ENCODE results near the gene NEK8.

The NEK8 gene

GRCh38 chr17:28758411-28759121 is 30.0 kb downstream of the NEK8 start:
- H3K9ac ChIP-seq (ENCODE audit: low read length) = no peak overlapping the region
- no peaks in the 10 kb centered on the region for H3K27me3 ChIP-seq (ENCODE audit: low read length)
- H2AFZ ChIP-seq (ENCODE audit: low read depth, low read length, severe bottlenecking) = no peak overlapping the region
- H3K36me3 ChIP-seq (ENCODE audit: low read length) = no peaks in the 10 kb centered on the region
- H3K79me2 ChIP-seq (ENCODE audit: insufficient read depth, low read length) = 0 out of 2 replicates have a peak, but pooled peaks cover 5% of the 10 kb centered on the region
- H3K4me2 ChIP-seq (ENCODE audit: low read depth, low read length, poor library complexity, severe bottlenecking) = no peak overlapping the region
- H3K4me3 ChIP-seq (ENCODE audit: insufficient read depth, low read length, poor library complexity, severe bottlenecking) = no peak overlapping the region
- H3K27ac ChIP-seq (ENCODE audit: low read depth, low read length) = no peak overlapping the region
- H3K9me3 ChIP-seq (ENCODE audit: insufficient read depth, low read length) = no peaks in the 10 kb centered on the region
- no peaks in the 10 kb centered on the region for H3K9me2 ChIP-seq (replicated peaks; ENCODE audit: insufficient read depth, low read length)
- H4K20me1 ChIP-seq (ENCODE audit: low read depth, low read length) = no peaks in the 10 kb centered on the region
- TF ChIP-seq CTCF (IDR thresholded peaks at IDR 0.05; ENCODE audit: insufficient read depth, low read length, poor library complexity, severe bottlenecking) (no peak), EZH2phosphoT487 (conservative IDR thresholded peaks at IDR 0.05; ENCODE audit: low read length) (no peak)
- peaks cover 12% of the 10 kb centered on the region for H3F3A ChIP-seq (ENCODE audit: insufficient read depth)

- TF ChIP-seq CTCF (IDR thresholded peaks at IDR 0.05; ENCODE audit: insufficient read depth, low read length, poor library complexity, severe bottlenecking) (no peak), EZH2phosphoT487 (conservative IDR thresholded peaks at IDR 0.05; ENCODE audit: low read length) (no peak)
- 0 out of 2 replicates have a peak, but pooled peaks cover 5% of the 10 kb centered on the region for H3K79me2 ChIP-seq (ENCODE audit: insufficient read depth, low read length)
- H3K27me3 ChIP-seq (ENCODE audit: low read length) = no peaks in the 10 kb centered on the region
- no peak overlapping the region for H2AFZ ChIP-seq (ENCODE audit: low read depth, low read length, severe bottlenecking)
- H3K9me2 ChIP-seq (replicated peaks; ENCODE audit: insufficient read depth, low read length) = no peaks in the 10 kb centered on the region
- H3K4me3 ChIP-seq (ENCODE audit: insufficient read depth, low read length, poor library complexity, severe bottlenecking) = no peak overlapping the region
- no peak overlapping the region for H3K27ac ChIP-seq (ENCODE audit: low read depth, low read length)
- H3K4me2 ChIP-seq (ENCODE audit: low read depth, low read length, poor library complexity, severe bottlenecking) = no peak overlapping the region
- no peaks in the 10 kb centered on the region for H3K9me3 ChIP-seq (ENCODE audit: insufficient read depth, low read length)
- H3K36me3 ChIP-seq (ENCODE audit: low read length) = no peaks in the 10 kb centered on the region
- H3F3A ChIP-seq (ENCODE audit: insufficient read depth) = peaks cover 12% of the 10 kb centered on the region
- no peak overlapping the region for H3K9ac ChIP-seq (ENCODE audit: low read length)
- H4K20me1 ChIP-seq (ENCODE audit: low read depth, low read length) = no peaks in the 10 kb centered on the region
Observed at GRCh38 chr17:28759256-28759865, 30.8 kb downstream of the NEK8 start.

- Histone ChIP-seq H3K79me2 (ENCODE audit: insufficient read depth, low read length) (0 out of 2 replicates have a peak, but pooled peaks cover 5% of the 10 kb centered on the region), H4K20me1 (ENCODE audit: low read depth, low read length) (no peaks in the 10 kb centered on the region), H3F3A (ENCODE audit: insufficient read depth) (peaks cover 23% of the 10 kb centered on the region), H3K9ac (ENCODE audit: low read length) (no peak overlapping the region), H3K36me3 (ENCODE audit: low read length) (no peaks in the 10 kb centered on the region), H3K9me2 (replicated peaks; ENCODE audit: insufficient read depth, low read length) (no peaks in the 10 kb centered on the region), H2AFZ (ENCODE audit: low read depth, low read length, severe bottlenecking) (no peak overlapping the region), H3K4me3 (ENCODE audit: insufficient read depth, low read length, poor library complexity, severe bottlenecking) (no peak overlapping the region), H3K27me3 (ENCODE audit: low read length) (no peaks in the 10 kb centered on the region), H3K9me3 (ENCODE audit: insufficient read depth, low read length) (no peaks in the 10 kb centered on the region), H3K4me2 (ENCODE audit: low read depth, low read length, poor library complexity, severe bottlenecking) (no peak overlapping the region), H3K27ac (ENCODE audit: low read depth, low read length) (no peak overlapping the region)
- TF ChIP-seq EZH2phosphoT487 (conservative IDR thresholded peaks at IDR 0.05; ENCODE audit: low read length) = no peak
- TF ChIP-seq CTCF (IDR thresholded peaks at IDR 0.05; ENCODE audit: insufficient read depth, low read length, poor library complexity, severe bottlenecking) = no peak
Observed at GRCh38 chr17:28760601-28761562, 32.3 kb downstream of the NEK8 start.

Data from SU-DHL-6 (cell line).